Endothelial cell of umbilical vein (primary cell): ENCODE data around the gene SERPINC1. TPM values are rescaled to one million over a fixed set of nuclear protein-coding genes. Genes with fewer than 3 reads are reported as not detected.

Source experiments
- BruUV-seq: library from RNA; stranded (reverse); fragments of 400-500 nt; replicated peaks from 2 replicates; lab custom pipeline; 2021; lab: Mats Ljungman, UMichigan
- CTCF ChIA-PET: fragments of 300-600, 350-600 bp; sonication (Branson Sonifier 250); formaldehyde crosslinking; loops from one replicate; lab custom pipeline; 2021; ENCODE audit warnings: antibody characterized with exemption, inconsistent platforms; lab: Charles Lee
- POLR2A ChIA-PET: fragments of 300-600, 350-600 bp; sonication (Branson Sonifier 250); formaldehyde crosslinking; loops from one replicate; lab custom pipeline; 2021; ENCODE audit warnings: antibody characterized with exemption, inconsistent platforms; lab: Charles Lee
- DNase-seq: peaks from one replicate; pipeline ENCODE4 v3.0.0-alpha.2; 2011; ENCODE audit warnings: low read depth, low spot score
- FAIRE-seq: peaks from 2 replicates; lab custom pipeline; 2011; peaks lifted over from hg19 to GRCh38; lab: Jason Lieb, UNC
- H2AFZ ChIP-seq: 2 replicates; pipeline ENCODE4 v1.6.0; 2012; ENCODE audit warnings: low read depth, low read length, control low read depth, inconsistent platforms
- H3K27ac ChIP-seq: 2 replicates; pipeline ENCODE4 v1.5.1; 2011; ENCODE audit warnings: low read depth, mild to moderate bottlenecking, control low read depth, low read length, moderate library complexity; ENCODE audit not compliant: insufficient read depth
- H3K27me3 ChIP-seq, 2 experiments: 2 replicates each; pipeline versions ENCODE4 v1.6.0 to v1.6.1; 2011; ENCODE audit warnings: low read length in 2 of 2, mixed read lengths in 1 of 2; ENCODE audit not compliant: control insufficient read depth in 2 of 2, insufficient read depth in 2 of 2
- H3K36me3 ChIP-seq, 2 experiments: 2 replicates in 1 of 2; 3 replicates in 1 of 2; pipeline ENCODE4 v1.5.1; 2011; ENCODE audit warnings: low read length in 2 of 2, mild to moderate bottlenecking in 1 of 2, moderate library complexity in 1 of 2; ENCODE audit not compliant: control insufficient read depth in 2 of 2, insufficient read depth in 2 of 2; ENCODE audit errors: extremely low read depth in 1 of 2
- H3K4me1 ChIP-seq: 3 replicates; pipeline ENCODE4 v1.5.1; 2011; ENCODE audit warnings: mild to moderate bottlenecking, low read length; ENCODE audit not compliant: control insufficient read depth, insufficient read depth; ENCODE audit errors: extremely low read depth
- H3K4me2 ChIP-seq: 2 replicates; pipeline ENCODE4 v1.6.1; 2011; ENCODE audit warnings: low read length, control low read depth, mixed read lengths; ENCODE audit not compliant: insufficient read depth
- H3K4me3 ChIP-seq, 3 experiments: fragments of 200-600 bp in 1 of 3; sonication (generic), shearing (Covaris generic) in 1 of 3; replicated peaks in 1 of 3; 2 replicates each; pipeline ENCODE4 v1.5.1; 2011 to 2016; ENCODE audit warnings: control low read depth in 3 of 3, low read length in 3 of 3, mild to moderate bottlenecking in 2 of 3, inconsistent platforms in 1 of 3, low read depth in 1 of 3, moderate library complexity in 1 of 3; ENCODE audit not compliant: insufficient read depth in 1 of 3
- H3K79me2 ChIP-seq: 2 replicates; pipeline ENCODE4 v1.6.0; 2012; ENCODE audit warnings: low read length, inconsistent platforms; ENCODE audit not compliant: control insufficient read depth, insufficient read depth
- H3K9ac ChIP-seq: replicated peaks from 2 replicates; pipeline ENCODE3; 2011; ENCODE audit warnings: low read length, control low read depth; ENCODE audit not compliant: insufficient read depth; ENCODE audit errors: extremely low read depth
- H3K9me1 ChIP-seq: replicated peaks from 3 replicates; pipeline ENCODE4 v1.6.0; 2011; ENCODE audit warnings: mild to moderate bottlenecking, low read length; ENCODE audit not compliant: control insufficient read depth, insufficient read depth; ENCODE audit errors: extremely low read depth
- H3K9me3 ChIP-seq: replicated peaks from 2 replicates; pipeline ENCODE4 v1.5.1; 2012; ENCODE audit warnings: low read length, inconsistent platforms; ENCODE audit not compliant: control insufficient read depth, insufficient read depth
- H4K20me1 ChIP-seq: replicated peaks from 2 replicates; pipeline ENCODE3; 2011; ENCODE audit warnings: mild to moderate bottlenecking, low read length; ENCODE audit not compliant: control insufficient read depth, insufficient read depth; ENCODE audit errors: extremely low read depth
- CTCF ChIP-seq, 2 donors: IDR thresholded peaks; 1 replicate in 1 of 2; 2 replicates in 1 of 2; pipeline ENCODE4 v1.5.1; 2011; ENCODE audit warnings: low read length in 2 of 2, mild to moderate bottlenecking in 2 of 2, moderate library complexity in 2 of 2, control low read depth in 1 of 2, inconsistent platforms in 1 of 2, low read depth in 1 of 2; ENCODE audit not compliant: insufficient read depth in 1 of 2; ENCODE audit errors: extremely low read depth in 1 of 2
- EZH2 ChIP-seq: IDR thresholded peaks from 2 replicates; pipeline ENCODE4 v1.6.1; 2012; ENCODE audit warnings: borderline replicate concordance, low read depth, mild to moderate bottlenecking, moderate library complexity, low read length, inconsistent platforms; ENCODE audit not compliant: severe bottlenecking
- FOS ChIP-seq: IDR thresholded peaks from 2 replicates; pipeline ENCODE4 v1.6.1; 2011; ENCODE audit warnings: mild to moderate bottlenecking, low read length, moderate library complexity, borderline replicate concordance; ENCODE audit not compliant: insufficient read depth
- GATA2 ChIP-seq: IDR thresholded peaks from 2 replicates; pipeline ENCODE4 v1.7.0; 2011; ENCODE audit warnings: low read depth, mild to moderate bottlenecking, moderate library complexity, mixed read lengths, low read length; ENCODE audit not compliant: insufficient read length, insufficient read depth
- JUN ChIP-seq: IDR thresholded peaks from 2 replicates; pipeline ENCODE4 v1.6.1; 2011; ENCODE audit warnings: borderline replicate concordance, low read depth; ENCODE audit not compliant: insufficient read length, insufficient read depth
- MAX ChIP-seq: IDR thresholded peaks from 2 replicates; pipeline ENCODE4 v1.6.1; 2011; ENCODE audit not compliant: insufficient read depth, insufficient read length
- MYC ChIP-seq: IDR thresholded peaks from one replicate; pipeline ENCODE4 v1.6.1; 2011; ENCODE audit warnings: mild to moderate bottlenecking, low read depth, low read length
- POLR2A ChIP-seq: IDR thresholded peaks from 2 replicates; pipeline ENCODE4 v1.6.1; 2012; ENCODE audit warnings: low read depth, mild to moderate bottlenecking, control low read depth, low read length
- POLR2AphosphoS5 ChIP-seq: IDR thresholded peaks from 2 replicates; pipeline ENCODE4 v1.6.1; 2012; ENCODE audit warnings: low read depth, mild to moderate bottlenecking, control low read depth, low read length, moderate library complexity; ENCODE audit not compliant: insufficient read depth
- dilution Hi-C: fragments of 300-500 bp; cut with MboI; formaldehyde crosslinking; loops from one replicate; pipeline ENCODE4 v1.15.0; 2019; ENCODE audit warnings: low sequenced_read_pairs; ENCODE audit not compliant: extremely low pct_ligation_motif_present
- intact Hi-C: fragments of 100-400 bp; cut with micrococcal nuclease; formaldehyde crosslinking; loops from one replicate; pipeline ENCODE4 v1.10.0; 2022
- polyA plus RNA-seq, 4 experiments: library from polyadenylated mRNA; depleted of rRNA in 3 of 4; stranded (reverse) in 3 of 4; unstranded in 1 of 4; fragments of >200 nt; gene quantifications; 2 replicates each; pipeline versions ENCODE4 v1.2.1 to v1.2.3, GENCODE V29; 2011 to 2012; ENCODE audit warnings: missing spikeins in 1 of 4
- total RNA-seq: library from RNA; stranded (reverse); gene quantifications from 2 replicates; pipeline ENCODE4 v1.2.3, GENCODE V29; 2021

Gene SERPINC1
- total and polyA plus RNA-seq, 2 donors (not counting 3 experiments of a cell fraction or from before 2014, with no cell fraction given): 0.06 to 0.35 TPM

GRCh38 chr1:173900992-173901391 is 16.1 kb downstream of the SERPINC1 start:
- ChIA-PET CTCF (no interaction called here), POLR2A (no interaction called here)
- no peak for DNase-seq
- H3K27me3 ChIP-seq: no peaks in the 10 kb centered on the region
- no peak overlapping the region for H3K27ac ChIP-seq
- no TSS peak for BruUV-seq
- no peak overlapping the region for H3K4me3 ChIP-seq
- H3K79me2 ChIP-seq: no peaks in the 10 kb centered on the region
- no peak overlapping the region for H2AFZ ChIP-seq
- intact Hi-C loops (no loop called here), dilution Hi-C loops (no loop called here)
- no peaks in the 10 kb centered on the region for H4K20me1 ChIP-seq
- TF ChIP-seq MAX: no peak
- TF ChIP-seq MYC: no peak
- no peak for TF ChIP-seq EZH2
- TF ChIP-seq FOS: no peak
- TF ChIP-seq POLR2A: no peak
- TF ChIP-seq CTCF (IDR thresholded peaks at IDR 0.05; ENCODE audit: extremely low read depth in 1 of 2, insufficient read depth in 1 of 2, low read depth in 1 of 2, low read length in 2 of 2): no peak
- TF ChIP-seq GATA2: no peak
- no peak for TF ChIP-seq POLR2AphosphoS5
- TF ChIP-seq JUN: no peak
- H3K9me3 ChIP-seq: no peaks in the 10 kb centered on the region
- no peak for FAIRE-seq
- no peak overlapping the region for H3K9ac ChIP-seq
- no peak overlapping the region for H3K4me2 ChIP-seq
- no peaks in the 10 kb centered on the region for H3K9me1 ChIP-seq
- no peaks in the 10 kb centered on the region for H3K4me1 ChIP-seq
- no peaks in the 10 kb centered on the region for H3K36me3 ChIP-seq
